ENCODE measurements around the gene STAP1. TPM values are rescaled to one million over a fixed set of nuclear protein-coding genes. Genes with fewer than 3 reads are reported as not detected.
"Not testable (repeated sequence)": the region's sequence is repeated elsewhere in the genome, so short reads cannot be mapped to it uniquely, and the experiment has no call there.

STAP1 gene
- total RNA-seq, 3 donors from 2014 or later, result 0.32 TPM; not detected in 2

GRCh38 chr4:67632492-67632891 lies 74.0 kb downstream of the STAP1 start:
- Histone ChIP-seq H3K4me1 (no peaks in the 10 kb centered on the region), H3K27me3 (no peaks in the 10 kb centered on the region), H3K4me3 (no peak overlapping the region), H3K9me3 (no peaks in the 10 kb centered on the region), H3K27ac (no peak overlapping the region), H3K36me3 (peaks cover 7% of the 10 kb centered on the region)
- TF ChIP-seq POLR2AphosphoS5 (IDR thresholded peaks at IDR 0.05), result no peak
- no peak for TF ChIP-seq POLR2A (IDR thresholded peaks at IDR 0.05)
- TF ChIP-seq, protein P1, sequence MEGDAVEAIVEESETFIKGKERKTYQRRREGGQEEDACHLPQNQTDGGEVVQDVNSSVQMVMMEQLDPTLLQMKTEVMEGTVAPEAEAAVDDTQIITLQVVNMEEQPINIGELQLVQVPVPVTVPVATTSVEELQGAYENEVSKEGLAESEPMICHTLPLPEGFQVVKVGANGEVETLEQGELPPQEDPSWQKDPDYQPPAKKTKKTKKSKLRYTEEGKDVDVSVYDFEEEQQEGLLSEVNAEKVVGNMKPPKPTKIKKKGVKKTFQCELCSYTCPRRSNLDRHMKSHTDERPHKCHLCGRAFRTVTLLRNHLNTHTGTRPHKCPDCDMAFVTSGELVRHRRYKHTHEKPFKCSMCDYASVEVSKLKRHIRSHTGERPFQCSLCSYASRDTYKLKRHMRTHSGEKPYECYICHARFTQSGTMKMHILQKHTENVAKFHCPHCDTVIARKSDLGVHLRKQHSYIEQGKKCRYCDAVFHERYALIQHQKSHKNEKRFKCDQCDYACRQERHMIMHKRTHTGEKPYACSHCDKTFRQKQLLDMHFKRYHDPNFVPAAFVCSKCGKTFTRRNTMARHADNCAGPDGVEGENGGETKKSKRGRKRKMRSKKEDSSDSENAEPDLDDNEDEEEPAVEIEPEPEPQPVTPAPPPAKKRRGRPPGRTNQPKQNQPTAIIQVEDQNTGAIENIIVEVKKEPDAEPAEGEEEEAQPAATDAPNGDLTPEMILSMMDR (IDR thresholded peaks at IDR 0.05), result no peak
- intact Hi-C loops (cut with DNase I; ENCODE audit: low total_unique reads), result no loop called here
- no peak for DNase-seq (ENCODE audit: low spot score in 2 of 2)

GRCh38 chr4:67634741-67635140 lies 76.2 kb downstream of the STAP1 start:
- Histone ChIP-seq H3K27ac (no peak overlapping the region), H3K4me3 (no peak overlapping the region), H3K9me3 (no peaks in the 10 kb centered on the region), H3K4me1 (no peaks in the 10 kb centered on the region), H3K27me3 (no peaks in the 10 kb centered on the region), H3K36me3 (peaks cover 9% of the 10 kb centered on the region)
- TF ChIP-seq POLR2A (IDR thresholded peaks at IDR 0.05), result no peak
- TF ChIP-seq, protein P1 (IDR thresholded peaks at IDR 0.05), result no peak
- no peak for TF ChIP-seq POLR2AphosphoS5 (IDR thresholded peaks at IDR 0.05)
- intact Hi-C loops (cut with DNase I; ENCODE audit: low total_unique reads), result no loop called here
- DNase-seq (ENCODE audit: low spot score in 2 of 2), result no peak

DNA sequence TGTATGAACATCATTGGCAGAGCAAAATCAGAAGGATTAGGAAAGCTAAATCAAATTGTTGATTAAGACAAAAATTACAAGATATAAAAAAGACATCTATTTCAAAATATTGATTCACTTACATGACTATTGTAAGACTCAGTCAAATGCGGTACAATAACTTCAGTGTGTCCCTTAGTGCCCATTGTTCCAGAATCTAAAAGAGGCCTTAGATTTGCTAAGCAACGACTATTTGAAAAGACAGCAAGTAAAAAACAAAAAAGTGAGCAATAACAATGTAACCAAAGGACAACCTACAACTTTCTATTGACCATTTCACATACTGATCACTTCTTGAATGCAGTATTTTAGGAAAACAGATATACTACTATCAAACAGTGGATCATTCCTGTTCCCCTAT lies 76.8 kb downstream of the STAP1 start:
- intact Hi-C loops (cut with DNase I; ENCODE audit: low total_unique reads), result no loop called here
- H3K27ac ChIP-seq, result no peak overlapping the region
- TF ChIP-seq, protein P1 (IDR thresholded peaks at IDR 0.05), result no peak
- no peak for TF ChIP-seq POLR2A (IDR thresholded peaks at IDR 0.05)
- no peak for TF ChIP-seq POLR2AphosphoS5 (IDR thresholded peaks at IDR 0.05)
- H3K4me1 ChIP-seq, result no peaks in the 10 kb centered on the region
- peaks cover 9% of the 10 kb centered on the region for H3K36me3 ChIP-seq
- DNase-seq (ENCODE audit: low spot score in 2 of 2), result no peak
- no peaks in the 10 kb centered on the region for H3K9me3 ChIP-seq
- no peak overlapping the region for H3K4me3 ChIP-seq
- H3K27me3 ChIP-seq, result no peaks in the 10 kb centered on the region

DNA sequence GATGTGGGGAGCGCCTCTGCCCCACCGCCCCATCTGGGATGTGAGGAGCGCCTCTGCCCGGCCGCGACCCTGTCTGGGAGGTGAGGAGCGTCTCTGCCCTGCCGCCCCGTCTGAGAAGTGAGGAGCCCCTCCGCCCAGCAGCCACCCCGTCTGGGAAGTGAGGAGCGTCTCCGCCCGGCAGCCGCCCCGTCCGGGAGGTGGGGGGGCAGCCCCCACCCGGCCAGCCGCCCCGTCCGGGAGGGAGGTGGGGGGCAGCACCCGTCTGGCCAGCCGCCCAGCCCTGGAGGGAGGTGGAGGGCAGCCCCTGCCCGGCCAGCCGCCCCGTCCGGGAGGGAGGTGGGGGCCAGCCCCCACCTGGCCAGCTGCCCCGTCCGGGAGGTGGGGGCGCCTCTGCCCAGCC lies 78.5 kb downstream of the STAP1 start:
- H3K27me3 ChIP-seq; H3K36me3 ChIP-seq; H3K9me3 ChIP-seq; H3K4me3 ChIP-seq; H3K4me1 ChIP-seq; H3K27ac ChIP-seq; intact Hi-C loops (cut with DNase I; ENCODE audit: low total_unique reads); DNase-seq (ENCODE audit: low spot score in 2 of 2): not testable (repeated sequence)

GRCh38 chr4:67638136-67638535 lies 79.6 kb downstream of the STAP1 start:
- DNase-seq (ENCODE audit: low spot score in 2 of 2), result no peak
- no peaks in the 10 kb centered on the region for H3K9me3 ChIP-seq
- H3K4me1 ChIP-seq, result no peaks in the 10 kb centered on the region
- H3K27ac ChIP-seq, result no peak overlapping the region
- intact Hi-C loops (cut with DNase I; ENCODE audit: low total_unique reads), result no loop called here
- H3K36me3 ChIP-seq, result peaks cover 6% of the 10 kb centered on the region
- TF ChIP-seq, protein P1 (IDR thresholded peaks at IDR 0.05), result no peak
- TF ChIP-seq POLR2A (IDR thresholded peaks at IDR 0.05) (no peak), POLR2AphosphoS5 (IDR thresholded peaks at IDR 0.05) (no peak)
- no peaks in the 10 kb centered on the region for H3K27me3 ChIP-seq
- no peak overlapping the region for H3K4me3 ChIP-seq

- no peak overlapping the region for H3K27ac ChIP-seq
- H3K36me3 ChIP-seq, result no peaks in the 10 kb centered on the region
- H3K4me1 ChIP-seq, result no peaks in the 10 kb centered on the region
- H3K9me3 ChIP-seq, result no peaks in the 10 kb centered on the region
- intact Hi-C loops (cut with DNase I; ENCODE audit: low total_unique reads), result no loop called here
- H3K27me3 ChIP-seq, result no peaks in the 10 kb centered on the region
- no peak for TF ChIP-seq POLR2A (IDR thresholded peaks at IDR 0.05)
- TF ChIP-seq, protein P1 (IDR thresholded peaks at IDR 0.05), result no peak
- TF ChIP-seq POLR2AphosphoS5 (IDR thresholded peaks at IDR 0.05), result no peak
- H3K4me3 ChIP-seq, result no peak overlapping the region
- DNase-seq (ENCODE audit: low spot score in 2 of 2), result no peak
These were observed 93.0 kb downstream of the STAP1 start for GRCh38 chr4:67651536-67651935.
